ENCODE data around the gene SLC6A9. TPM values are rescaled to one million over a fixed set of nuclear protein-coding genes. Genes with fewer than 3 reads are reported as not detected.

The SLC6A9 gene
- total RNA-seq, 1 experiment from 2014 or later: 30.1 TPM

- no peak overlapping the region for H2AFZ ChIP-seq (ENCODE audit: low read length)
- no peak overlapping the region for H3K27ac ChIP-seq (ENCODE audit: insufficient read length, low read depth, low read length)
- H2BK12ac ChIP-seq (ENCODE audit: insufficient read length, low read depth, low read length): no peak overlapping the region
- H4K20me1 ChIP-seq (ENCODE audit: control insufficient read depth, insufficient read depth, insufficient read length): no peaks in the 10 kb centered on the region
- Mint-ChIP-seq H3K4me3 (no peak overlapping the region), H3K27ac (no peak overlapping the region), H3K27me3 (ENCODE audit: low read depth) (peaks cover 3% of the 10 kb centered on the region), H3K36me3 (ENCODE audit: insufficient read depth in 1 of 3, low read depth in 3 of 3) (peaks cover 15 to 49% (median 40%) of the 10 kb centered on the region in 3 experiments; a peak in 6 of 7 replicates), H3K4me1 (peaks cover 6 to 7% of the 10 kb centered on the region in 2 experiments), H3K9me3 (no peaks in the 10 kb centered on the region)
- H3K79me1 ChIP-seq (ENCODE audit: insufficient read depth, low read depth, low read length, poor library complexity, severe bottlenecking): no peaks in the 10 kb centered on the region
- H2BK20ac ChIP-seq (ENCODE audit: low read depth, low read length, poor library complexity, severe bottlenecking): no peak overlapping the region
- no peak overlapping the region for H3K9ac ChIP-seq (ENCODE audit: extremely low read depth, insufficient read length, low read length)
- H3K14ac ChIP-seq (ENCODE audit: insufficient read depth, low read length): no peak overlapping the region
- H3K9me3 ChIP-seq (ENCODE audit: control insufficient read depth, low read depth, low read length): no peaks in the 10 kb centered on the region
- no peak overlapping the region for H4K91ac ChIP-seq (ENCODE audit: insufficient read length, low read depth, low read length)
- H2BK120ac ChIP-seq (ENCODE audit: low read depth, low read length, poor library complexity, severe bottlenecking): no peak overlapping the region
- H2AK5ac ChIP-seq (ENCODE audit: insufficient read length, low read length): no peak overlapping the region
- H3K56ac ChIP-seq (ENCODE audit: insufficient read length, low read depth, low read length): no peak overlapping the region
- no peak overlapping the region for H3K18ac ChIP-seq (ENCODE audit: insufficient read length, low read depth, low read length)
- H3K23ac ChIP-seq (ENCODE audit: insufficient read length, low read depth, low read length): no peak overlapping the region
- no peak overlapping the region for H2BK15ac ChIP-seq (ENCODE audit: low read depth, low read length)
- H3K23me2 ChIP-seq (ENCODE audit: insufficient read length, low read depth, low read length, poor library complexity, severe bottlenecking): peaks cover 8% of the 10 kb centered on the region
- H4K5ac ChIP-seq (ENCODE audit: insufficient read length, low read depth, low read length): no peak overlapping the region
- no peak overlapping the region for H2BK5ac ChIP-seq (ENCODE audit: insufficient read length, low read length)
- DNase-seq: no peak
- no peak overlapping the region for H4K8ac ChIP-seq (replicated peaks; ENCODE audit: insufficient read length, low read depth, low read length)
- no peak overlapping the region for H3K4me2 ChIP-seq (ENCODE audit: insufficient read depth, insufficient read length, low read length)
- H3K27me3 ChIP-seq (ENCODE audit: insufficient read depth, low read length): no peaks in the 10 kb centered on the region
- H3K4me1 ChIP-seq (ENCODE audit: insufficient read depth, low read length): no peaks in the 10 kb centered on the region
- no peak overlapping the region for H3K4ac ChIP-seq (ENCODE audit: low read depth, low read length)
- TF ChIP-seq CTCF (conservative IDR thresholded peaks at IDR 0.05): no peak
- H3T11ph ChIP-seq (ENCODE audit: low read length): no peak overlapping the region
- H3K79me2 ChIP-seq (ENCODE audit: insufficient read depth, low read length): no peaks in the 10 kb centered on the region; the same call in 1 of the 2 replicates
- no CpG with 5 or more reads among the region's 6 CpGs for WGBS (ENCODE audit: extremely low coverage, insufficient read length, low lambda C conversion rate)
These were observed 44.5 kb downstream of the SLC6A9 start for GRCh38 chr1:43986712-43987111.

Data from H9 (cell line).